GM23338 (cell line): ENCODE measurements around the gene MRLN. TPM values are rescaled to one million over a fixed set of nuclear protein-coding genes. Genes with fewer than 3 reads are reported as not detected.

Experiments
- ATAC-seq: fragments of 200-7000 bp; cut with Tn5 transposase; 3 replicates; pipeline ENCODE4 v1.9.1; 2020
- DNase-seq: peaks from one replicate; pipeline ENCODE4 v3.0.0-alpha.2; 2015; ENCODE audit warnings: low spot score
- H2AFZ ChIP-seq: fragments of 200-600 bp; sonication (generic); 2 replicates; pipeline ENCODE4 v1.8.0; 2016; ENCODE audit warnings: antibody characterized with exemption, mild to moderate bottlenecking, moderate library complexity
- H3F3A ChIP-seq: fragments of 200-600 bp; sonication (generic); replicated peaks from 2 replicates; pipeline ENCODE4 v1.8.0; 2017; ENCODE audit warnings: antibody characterized with exemption, mixed run types, low read depth
- H3K27ac ChIP-seq: fragments of 200-600 bp; sonication (generic); 2 replicates; pipeline ENCODE4 v1.6.1; 2016; ENCODE audit warnings: low read depth
- H3K27me3 ChIP-seq: fragments of 200-600 bp; sonication (generic); 2 replicates; pipeline ENCODE4 v1.8.0; 2016; ENCODE audit warnings: mild to moderate bottlenecking, mixed run types, moderate library complexity; ENCODE audit not compliant: insufficient read depth
- H3K36me3 ChIP-seq: fragments of 200-600 bp; sonication (generic); 2 replicates; pipeline ENCODE4 v1.8.0; 2016; ENCODE audit warnings: mild to moderate bottlenecking; ENCODE audit not compliant: insufficient read depth
- H3K4me1 ChIP-seq: fragments of 200-600 bp; sonication (generic); 2 replicates; pipeline ENCODE4 v1.8.0; 2016; ENCODE audit warnings: mild to moderate bottlenecking, moderate library complexity; ENCODE audit not compliant: insufficient read depth
- H3K4me2 ChIP-seq: fragments of 200-600 bp; sonication (generic); 2 replicates; pipeline ENCODE4 v1.7.1; 2017; ENCODE audit warnings: mixed run types
- H3K4me3 ChIP-seq: fragments of 200-600 bp; sonication (generic); 2 replicates; pipeline ENCODE4 v1.6.1; 2016; ENCODE audit warnings: mixed run types
- H3K79me2 ChIP-seq: fragments of 200-600 bp; sonication (generic); replicated peaks from 2 replicates; pipeline ENCODE4 v1.8.0; 2017; ENCODE audit warnings: mild to moderate bottlenecking; ENCODE audit not compliant: insufficient read depth
- H3K9me2 ChIP-seq: fragments of 200-600 bp; sonication (generic); 2 replicates; pipeline ENCODE4 v1.8.0; 2017; ENCODE audit not compliant: insufficient read depth
- H4K20me1 ChIP-seq: fragments of 200-600 bp; sonication (generic); replicated peaks from 2 replicates; pipeline ENCODE4 v1.8.0; 2017; ENCODE audit warnings: mild to moderate bottlenecking; ENCODE audit not compliant: insufficient read depth
- H3K27ac Mint-ChIP-seq: 2 replicates; pipeline ENCODE4 v1.8.0; 2020; ENCODE audit warnings: inconsistent platforms, mild to moderate bottlenecking, moderate library complexity, mixed read lengths
- H3K27me3 Mint-ChIP-seq: 3 replicates; pipeline ENCODE4 v1.8.0; 2022; ENCODE audit warnings: low read depth, mild to moderate bottlenecking, moderate library complexity, mixed read lengths, inconsistent platforms; ENCODE audit not compliant: insufficient read depth, poor library complexity
- H3K36me3 Mint-ChIP-seq: 3 replicates; pipeline ENCODE4 v1.8.0; 2021; ENCODE audit warnings: low read depth, mild to moderate bottlenecking, inconsistent platforms, moderate library complexity, mixed read lengths
- H3K4me1 Mint-ChIP-seq: 3 replicates; pipeline ENCODE4 v1.8.0; 2020; ENCODE audit warnings: mild to moderate bottlenecking, inconsistent platforms, mixed read lengths
- H3K4me3 Mint-ChIP-seq: 3 replicates; pipeline ENCODE4 v1.8.0; 2021; ENCODE audit warnings: moderate library complexity, mild to moderate bottlenecking, inconsistent platforms, mixed read lengths
- H3K9me3 Mint-ChIP-seq: 3 replicates; pipeline ENCODE4 v1.8.0; 2020; ENCODE audit warnings: moderate library complexity, mild to moderate bottlenecking, inconsistent platforms, mixed read lengths
- ETS1 ChIP-seq: IDR thresholded peaks from 2 replicates; pipeline ENCODE4 v1.6.1; 2016; ENCODE audit warnings: antibody characterized with exemption
- EZH2 ChIP-seq: fragments of 200-600 bp; sonication (generic); IDR thresholded peaks from one replicate; pipeline ENCODE4 v1.8.0; 2017; ENCODE audit warnings: antibody characterized with exemption, mild to moderate bottlenecking, low read depth; ENCODE audit not compliant: unreplicated experiment
- EZH2phosphoT487 ChIP-seq: fragments of 200-600 bp; sonication (generic); IDR thresholded peaks from one replicate; pipeline ENCODE4 v1.8.1; 2018; ENCODE audit warnings: antibody characterized with exemption; ENCODE audit not compliant: unreplicated experiment
- JUNB ChIP-seq: IDR thresholded peaks from one replicate; pipeline ENCODE4 v1.6.1; 2016; ENCODE audit warnings: antibody characterized with exemption; ENCODE audit not compliant: unreplicated experiment
- NANOG ChIP-seq: IDR thresholded peaks from 2 replicates; pipeline ENCODE4 v1.6.1; 2016; ENCODE audit warnings: antibody characterized with exemption, borderline replicate concordance
- STAT1 ChIP-seq: IDR thresholded peaks from one replicate; pipeline ENCODE4 v1.6.1; 2016; ENCODE audit warnings: antibody characterized with exemption; ENCODE audit not compliant: unreplicated experiment
- ZNF114 ChIP-seq: fragments of 250-450 bp; sonication (Bioruptor Pico); IDR thresholded peaks from 2 replicates; pipeline ENCODE4 v1.5.0; 2020; ENCODE audit warnings: mild to moderate bottlenecking, moderate library complexity
- polyA plus RNA-seq: library from polyadenylated mRNA; unstranded; fragments of >200 nt; fragmentation: Nextera tagmentation; extraction: Ambion mirVana; gene quantifications from 2 replicates; pipeline ENCODE4 v1.2.1, GENCODE V29; 2016
- total RNA-seq: library from RNA; depleted of rRNA; stranded (reverse); fragments of >200 nt; shearing (Covaris generic); gene quantifications from 2 replicates; pipeline ENCODE4 v1.2.3, GENCODE V29; 2014
- TF ChIP-seq, protein P1 (sequence below): IDR thresholded peaks from one replicate; pipeline ENCODE4 v1.6.1; 2018; ENCODE audit warnings: antibody characterized with exemption; ENCODE audit not compliant: unreplicated experiment
- TF ChIP-seq, protein P2 (sequence below), 2 experiments: fragments of 200-600 bp in 1 of 2; sonication (generic) in 1 of 2; conservative IDR thresholded peaks; 2 replicates each; pipeline versions ENCODE4 v1.5.1 to v1.6.1; 2016 to 2017; ENCODE audit warnings: antibody characterized with exemption in 2 of 2, low read depth in 2 of 2, mild to moderate bottlenecking in 2 of 2, moderate library complexity in 1 of 2
- TF ChIP-seq, protein P3 (sequence below): fragments of 250-450 bp; sonication (Bioruptor Pico); IDR thresholded peaks from 2 replicates; pipeline ENCODE4 v1.5.0; 2020; ENCODE audit warnings: mild to moderate bottlenecking, moderate library complexity

Gene MRLN
- total and polyA plus RNA-seq, 2 experiments from 2014 or later = not detected

DNA sequence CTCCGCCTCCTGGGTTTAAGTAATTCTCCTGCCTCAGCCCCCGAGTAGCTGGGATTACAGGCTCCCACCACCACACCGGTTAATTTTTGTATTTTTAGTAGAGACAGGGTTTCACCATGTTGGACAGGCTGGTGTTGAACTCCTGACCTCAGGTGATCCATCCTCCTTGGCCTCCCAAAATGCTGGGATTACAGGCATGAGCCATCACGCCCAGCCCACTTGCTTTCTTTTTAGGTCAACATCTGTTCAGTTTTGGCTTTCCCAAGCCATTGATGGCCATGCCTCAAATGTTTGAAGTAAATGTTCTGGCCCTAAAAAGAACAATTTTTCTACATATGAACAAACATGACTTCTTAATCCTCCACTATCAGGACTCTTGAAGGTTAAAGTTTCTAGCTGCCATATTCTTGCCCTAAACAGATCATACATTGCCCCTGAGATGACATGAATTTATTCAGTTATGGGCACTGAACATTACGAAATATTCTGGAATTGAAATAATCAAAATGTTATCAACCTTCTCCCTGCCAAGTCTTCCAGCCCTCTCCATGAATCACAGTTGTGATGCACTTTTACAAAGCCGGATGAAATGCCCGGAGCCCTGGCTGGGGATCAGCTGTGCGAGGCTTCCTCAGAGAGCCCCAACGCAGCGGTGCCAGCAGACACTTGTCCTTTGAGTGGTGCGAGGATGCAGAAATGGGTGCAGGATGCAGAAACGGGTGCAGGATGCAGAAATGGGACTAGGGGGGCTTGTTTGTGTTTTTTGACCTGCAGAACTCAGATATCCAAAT lies 2.9 kb downstream of the MRLN start (continued):
- no peak for TF ChIP-seq STAT1
- TF ChIP-seq, protein P1, sequence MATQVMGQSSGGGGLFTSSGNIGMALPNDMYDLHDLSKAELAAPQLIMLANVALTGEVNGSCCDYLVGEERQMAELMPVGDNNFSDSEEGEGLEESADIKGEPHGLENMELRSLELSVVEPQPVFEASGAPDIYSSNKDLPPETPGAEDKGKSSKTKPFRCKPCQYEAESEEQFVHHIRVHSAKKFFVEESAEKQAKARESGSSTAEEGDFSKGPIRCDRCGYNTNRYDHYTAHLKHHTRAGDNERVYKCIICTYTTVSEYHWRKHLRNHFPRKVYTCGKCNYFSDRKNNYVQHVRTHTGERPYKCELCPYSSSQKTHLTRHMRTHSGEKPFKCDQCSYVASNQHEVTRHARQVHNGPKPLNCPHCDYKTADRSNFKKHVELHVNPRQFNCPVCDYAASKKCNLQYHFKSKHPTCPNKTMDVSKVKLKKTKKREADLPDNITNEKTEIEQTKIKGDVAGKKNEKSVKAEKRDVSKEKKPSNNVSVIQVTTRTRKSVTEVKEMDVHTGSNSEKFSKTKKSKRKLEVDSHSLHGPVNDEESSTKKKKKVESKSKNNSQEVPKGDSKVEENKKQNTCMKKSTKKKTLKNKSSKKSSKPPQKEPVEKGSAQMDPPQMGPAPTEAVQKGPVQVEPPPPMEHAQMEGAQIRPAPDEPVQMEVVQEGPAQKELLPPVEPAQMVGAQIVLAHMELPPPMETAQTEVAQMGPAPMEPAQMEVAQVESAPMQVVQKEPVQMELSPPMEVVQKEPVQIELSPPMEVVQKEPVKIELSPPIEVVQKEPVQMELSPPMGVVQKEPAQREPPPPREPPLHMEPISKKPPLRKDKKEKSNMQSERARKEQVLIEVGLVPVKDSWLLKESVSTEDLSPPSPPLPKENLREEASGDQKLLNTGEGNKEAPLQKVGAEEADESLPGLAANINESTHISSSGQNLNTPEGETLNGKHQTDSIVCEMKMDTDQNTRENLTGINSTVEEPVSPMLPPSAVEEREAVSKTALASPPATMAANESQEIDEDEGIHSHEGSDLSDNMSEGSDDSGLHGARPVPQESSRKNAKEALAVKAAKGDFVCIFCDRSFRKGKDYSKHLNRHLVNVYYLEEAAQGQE = no peak

- Histone ChIP-seq H3K4me2 (no peak overlapping the region), H3K27me3 (no peaks in the 10 kb centered on the region), H3F3A (no peaks in the 10 kb centered on the region), H3K9me2 (no peaks in the 10 kb centered on the region), H3K4me1 (no peaks in the 10 kb centered on the region), H3K27ac (no peak overlapping the region), H2AFZ (no peak overlapping the region), H3K79me2 (no peaks in the 10 kb centered on the region), H4K20me1 (no peaks in the 10 kb centered on the region), H3K4me3 (no peak overlapping the region), H3K36me3 (no peaks in the 10 kb centered on the region)
- Mint-ChIP-seq H3K4me1 (no peaks in the 10 kb centered on the region), H3K4me3 (no peak overlapping the region), H3K27ac (no peak overlapping the region), H3K27me3 (peaks cover 7% of the 10 kb centered on the region), H3K36me3 (peaks cover 6% of the 10 kb centered on the region; the same call in 2 of the 3 replicates), H3K9me3 (peaks cover 15% of the 10 kb centered on the region)
- no peak for DNase-seq
- ATAC-seq = no peak
- TF ChIP-seq NANOG = no peak
- no peak for TF ChIP-seq ETS1
- TF ChIP-seq, protein P2, sequence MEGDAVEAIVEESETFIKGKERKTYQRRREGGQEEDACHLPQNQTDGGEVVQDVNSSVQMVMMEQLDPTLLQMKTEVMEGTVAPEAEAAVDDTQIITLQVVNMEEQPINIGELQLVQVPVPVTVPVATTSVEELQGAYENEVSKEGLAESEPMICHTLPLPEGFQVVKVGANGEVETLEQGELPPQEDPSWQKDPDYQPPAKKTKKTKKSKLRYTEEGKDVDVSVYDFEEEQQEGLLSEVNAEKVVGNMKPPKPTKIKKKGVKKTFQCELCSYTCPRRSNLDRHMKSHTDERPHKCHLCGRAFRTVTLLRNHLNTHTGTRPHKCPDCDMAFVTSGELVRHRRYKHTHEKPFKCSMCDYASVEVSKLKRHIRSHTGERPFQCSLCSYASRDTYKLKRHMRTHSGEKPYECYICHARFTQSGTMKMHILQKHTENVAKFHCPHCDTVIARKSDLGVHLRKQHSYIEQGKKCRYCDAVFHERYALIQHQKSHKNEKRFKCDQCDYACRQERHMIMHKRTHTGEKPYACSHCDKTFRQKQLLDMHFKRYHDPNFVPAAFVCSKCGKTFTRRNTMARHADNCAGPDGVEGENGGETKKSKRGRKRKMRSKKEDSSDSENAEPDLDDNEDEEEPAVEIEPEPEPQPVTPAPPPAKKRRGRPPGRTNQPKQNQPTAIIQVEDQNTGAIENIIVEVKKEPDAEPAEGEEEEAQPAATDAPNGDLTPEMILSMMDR (conservative IDR thresholded peaks at IDR 0.05; ENCODE audit: low read depth in 2 of 2) = no peak
- no peak for TF ChIP-seq STAT1
- TF ChIP-seq JUNB = no peak
- no peak for TF ChIP-seq EZH2phosphoT487
- TF ChIP-seq ZNF114 (CRISPR knock-in tag) = no peak
- TF ChIP-seq EZH2 = no peak
- TF ChIP-seq, protein P3, sequence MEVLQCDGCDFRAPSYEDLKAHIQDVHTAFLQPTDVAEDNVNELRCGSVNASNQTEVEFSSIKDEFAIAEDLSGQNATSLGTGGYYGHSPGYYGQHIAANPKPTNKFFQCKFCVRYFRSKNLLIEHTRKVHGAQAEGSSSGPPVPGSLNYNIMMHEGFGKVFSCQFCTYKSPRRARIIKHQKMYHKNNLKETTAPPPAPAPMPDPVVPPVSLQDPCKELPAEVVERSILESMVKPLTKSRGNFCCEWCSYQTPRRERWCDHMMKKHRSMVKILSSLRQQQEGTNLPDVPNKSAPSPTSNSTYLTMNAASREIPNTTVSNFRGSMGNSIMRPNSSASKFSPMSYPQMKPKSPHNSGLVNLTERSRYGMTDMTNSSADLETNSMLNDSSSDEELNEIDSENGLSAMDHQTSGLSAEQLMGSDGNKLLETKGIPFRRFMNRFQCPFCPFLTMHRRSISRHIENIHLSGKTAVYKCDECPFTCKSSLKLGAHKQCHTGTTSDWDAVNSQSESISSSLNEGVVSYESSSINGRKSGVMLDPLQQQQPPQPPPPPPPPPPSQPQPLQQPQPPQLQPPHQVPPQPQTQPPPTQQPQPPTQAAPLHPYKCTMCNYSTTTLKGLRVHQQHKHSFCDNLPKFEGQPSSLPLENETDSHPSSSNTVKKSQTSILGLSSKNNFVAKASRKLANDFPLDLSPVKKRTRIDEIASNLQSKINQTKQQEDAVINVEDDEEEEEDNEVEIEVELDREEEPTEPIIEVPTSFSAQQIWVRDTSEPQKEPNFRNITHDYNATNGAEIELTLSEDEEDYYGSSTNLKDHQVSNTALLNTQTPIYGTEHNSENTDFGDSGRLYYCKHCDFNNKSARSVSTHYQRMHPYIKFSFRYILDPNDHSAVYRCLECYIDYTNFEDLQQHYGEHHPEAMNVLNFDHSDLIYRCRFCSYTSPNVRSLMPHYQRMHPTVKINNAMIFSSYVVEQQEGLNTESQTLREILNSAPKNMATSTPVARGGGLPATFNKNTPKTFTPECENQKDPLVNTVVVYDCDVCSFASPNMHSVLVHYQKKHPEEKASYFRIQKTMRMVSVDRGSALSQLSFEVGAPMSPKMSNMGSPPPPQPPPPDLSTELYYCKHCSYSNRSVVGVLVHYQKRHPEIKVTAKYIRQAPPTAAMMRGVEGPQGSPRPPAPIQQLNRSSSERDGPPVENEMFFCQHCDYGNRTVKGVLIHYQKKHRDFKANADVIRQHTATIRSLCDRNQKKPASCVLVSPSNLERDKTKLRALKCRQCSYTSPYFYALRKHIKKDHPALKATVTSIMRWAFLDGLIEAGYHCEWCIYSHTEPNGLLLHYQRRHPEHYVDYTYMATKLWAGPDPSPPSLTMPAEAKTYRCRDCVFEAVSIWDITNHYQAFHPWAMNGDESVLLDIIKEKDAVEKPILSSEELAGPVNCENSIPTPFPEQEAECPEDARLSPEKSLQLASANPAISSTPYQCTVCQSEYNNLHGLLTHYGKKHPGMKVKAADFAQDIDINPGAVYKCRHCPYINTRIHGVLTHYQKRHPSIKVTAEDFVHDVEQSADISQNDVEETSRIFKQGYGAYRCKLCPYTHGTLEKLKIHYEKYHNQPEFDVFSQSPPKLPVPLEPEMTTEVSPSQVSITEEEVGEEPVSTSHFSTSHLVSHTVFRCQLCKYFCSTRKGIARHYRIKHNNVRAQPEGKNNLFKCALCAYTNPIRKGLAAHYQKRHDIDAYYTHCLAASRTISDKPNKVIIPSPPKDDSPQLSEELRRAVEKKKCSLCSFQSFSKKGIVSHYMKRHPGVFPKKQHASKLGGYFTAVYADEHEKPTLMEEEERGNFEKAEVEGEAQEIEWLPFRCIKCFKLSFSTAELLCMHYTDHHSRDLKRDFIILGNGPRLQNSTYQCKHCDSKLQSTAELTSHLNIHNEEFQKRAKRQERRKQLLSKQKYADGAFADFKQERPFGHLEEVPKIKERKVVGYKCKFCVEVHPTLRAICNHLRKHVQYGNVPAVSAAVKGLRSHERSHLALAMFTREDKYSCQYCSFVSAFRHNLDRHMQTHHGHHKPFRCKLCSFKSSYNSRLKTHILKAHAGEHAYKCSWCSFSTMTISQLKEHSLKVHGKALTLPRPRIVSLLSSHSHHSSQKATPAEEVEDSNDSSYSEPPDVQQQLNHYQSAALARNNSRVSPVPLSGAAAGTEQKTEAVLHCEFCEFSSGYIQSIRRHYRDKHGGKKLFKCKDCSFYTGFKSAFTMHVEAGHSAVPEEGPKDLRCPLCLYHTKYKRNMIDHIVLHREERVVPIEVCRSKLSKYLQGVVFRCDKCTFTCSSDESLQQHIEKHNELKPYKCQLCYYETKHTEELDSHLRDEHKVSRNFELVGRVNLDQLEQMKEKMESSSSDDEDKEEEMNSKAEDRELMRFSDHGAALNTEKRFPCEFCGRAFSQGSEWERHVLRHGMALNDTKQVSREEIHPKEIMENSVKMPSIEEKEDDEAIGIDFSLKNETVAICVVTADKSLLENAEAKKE (CRISPR knock-in tag) = no peak
Measured at GRCh38 chr10:59748834-59749233, 4.4 kb downstream of the MRLN start.
